ENCODE results near the gene KRT17. TPM values are rescaled to one million over a fixed set of nuclear protein-coding genes. Genes with fewer than 3 reads are reported as not detected.

KRT17 gene
- total and polyA plus RNA-seq, 2 of the 4 experiments (the other 2 are of a cell fraction), result 2.5 to 4.6 TPM

- no peak for DNase-seq
- H4K91ac ChIP-seq (ENCODE audit: insufficient read depth, low read depth, low read length), result no peak overlapping the region
- no peak overlapping the region for H4K5ac ChIP-seq (ENCODE audit: low read depth, low read length)
- no peaks in the 10 kb centered on the region for H3K9me3 ChIP-seq (ENCODE audit: control insufficient read depth, insufficient read depth, low read length)
- H4K8ac ChIP-seq (ENCODE audit: low read depth in 2 of 2, low read length in 2 of 2), result no peak overlapping the region
- peaks cover 14% of the 10 kb centered on the region for H3K27me3 ChIP-seq (ENCODE audit: control insufficient read depth, insufficient read depth, low read length)
- no peak overlapping the region for H3K56ac ChIP-seq (ENCODE audit: extremely low read depth, insufficient read depth, low read length)
- H2BK20ac ChIP-seq (ENCODE audit: low read depth, low read length), result no peak overlapping the region
- in situ Hi-C loops (cut with MboI; ENCODE audit: low sequenced_read_pairs) (no loop called here), intact Hi-C loops (cut with micrococcal nuclease) (no loop called here), dilution Hi-C loops (cut with HindIII; ENCODE audit: low sequenced_read_pairs, unreplicated experiment) (no loop called here)
- TF ChIP-seq SMC3 (IDR thresholded peaks at IDR 0.05; ENCODE audit: low read depth, low read length) (no peak), RAD21 (IDR thresholded peaks at IDR 0.05; ENCODE audit: low read length) (no peak), BHLHE40 (IDR thresholded peaks at IDR 0.05; ENCODE audit: low read depth, low read length) (no peak), FOS (IDR thresholded peaks at IDR 0.05; ENCODE audit: low read depth, low read length) (no peak), CEBPB (IDR thresholded peaks at IDR 0.05; ENCODE audit: low read depth, low read length) (no peak), MXI1 (IDR thresholded peaks at IDR 0.05; ENCODE audit: borderline replicate concordance, low read depth, low read length) (no peak), RFX5 (IDR thresholded peaks at IDR 0.05; ENCODE audit: low read depth, low read length) (no peak), NFE2L2 (IDR thresholded peaks at IDR 0.05; ENCODE audit: low read depth, low read length) (no peak), POLR2A (IDR thresholded peaks at IDR 0.05; ENCODE audit: low read depth, low read length) (no peak), ELK1 (IDR thresholded peaks at IDR 0.05; ENCODE audit: borderline replicate concordance, low read depth, low read length) (no peak), CTCF (conservative IDR thresholded peaks at IDR 0.05; ENCODE audit: low read depth, low read length) (no peak)
- H3K4me2 ChIP-seq (ENCODE audit: low read depth, low read length), result no peak overlapping the region
- H2BK120ac ChIP-seq (ENCODE audit: low read depth, low read length), result no peak overlapping the region
- H2BK5ac ChIP-seq (ENCODE audit: low read depth, low read length, poor library complexity, severe bottlenecking), result no peak overlapping the region
- no peaks in the 10 kb centered on the region for H4K20me1 ChIP-seq (ENCODE audit: insufficient read depth, low read length)
- ATAC-seq (ENCODE audit: low read depth), result no peak
- no peak overlapping the region for H2AK9ac ChIP-seq (replicated peaks; ENCODE audit: low read depth, low read length, poor library complexity)
- H3K23ac ChIP-seq (ENCODE audit: low read depth, low read length), result no peak overlapping the region
- POLR2A ChIA-PET (ENCODE audit: unreplicated experiment), result no interaction called here
- no peak overlapping the region for H2AK5ac ChIP-seq (ENCODE audit: low read depth, low read length)
- CTCF ChIA-PET, result no interaction called here
- H3K36me3 ChIP-seq (ENCODE audit: control insufficient read depth, insufficient read depth, low read length), result no peaks in the 10 kb centered on the region
- no peak overlapping the region for H3K14ac ChIP-seq (replicated peaks; ENCODE audit: low read depth, low read length)
- no peak overlapping the region for H2AFZ ChIP-seq (replicated peaks; ENCODE audit: low read length, poor library complexity)
- no peak overlapping the region for H3K4ac ChIP-seq (ENCODE audit: low read depth, low read length)
- no peak overlapping the region for H2BK15ac ChIP-seq (ENCODE audit: low read depth, low read length)
- H3K4me3 ChIP-seq (ENCODE audit: insufficient read depth, low read depth, low read length), result no peak overlapping the region
- no peaks in the 10 kb centered on the region for H3K79me1 ChIP-seq (ENCODE audit: low read depth in 1 of 2, low read length in 2 of 2)
- H3K4me1 ChIP-seq (ENCODE audit: control insufficient read depth, insufficient read depth, low read length), result peaks cover 3% of the 10 kb centered on the region; the same call in 1 of the 2 replicates
- peaks cover 3% of the 10 kb centered on the region for H3K9me1 ChIP-seq (ENCODE audit: insufficient read depth, low read length)
- no peak overlapping the region for H3K18ac ChIP-seq (ENCODE audit: low read depth, low read length)
- WGBS, 2 experiments (ENCODE audit: extremely low coverage in 2 of 2, insufficient read length in 1 of 2), result 71% methylated on average over 3 of the region's 5 CpGs; no CpG with 5 or more reads in 1 of the 2 experiments
- no peak overlapping the region for H3K27ac ChIP-seq (ENCODE audit: insufficient read depth, low read length)
- no peak overlapping the region for H3K9ac ChIP-seq (ENCODE audit: low read depth, low read length)
- no TSS peak for BruUV-seq (replicated peaks)
These were observed 13.8 kb upstream of the KRT17 start for GRCh38 chr17:41638194-41638593.

Measured in IMR-90 (cell line).